Measurements from ENCODE around the gene RBFA.

The RBFA gene

GRCh38 chr18:80033181-80034067 lies 810 bp upstream of the RBFA start:
- DNase-seq = peak; percentile 8

GRCh38 chr18:80034852-80035406 lies 695 bp downstream of the RBFA start:
- no peak for DNase-seq

GRCh38 chr18:80035997-80036396 lies 1.8 kb downstream of the RBFA start:
- DNase-seq = no peak

GRCh38 chr18:80037300-80037699 lies 3.1 kb downstream of the RBFA start:
- DNase-seq = no peak

GRCh38 chr18:80037869-80038630 lies 3.8 kb downstream of the RBFA start:
- no peak for DNase-seq

- no peak for DNase-seq
Measured at GRCh38 chr18:80040515-80040914, 6.3 kb downstream of the RBFA start.

- no peak for DNase-seq
Measured at GRCh38 chr18:80041424-80041823, 7.2 kb downstream of the RBFA start.

- no peak for DNase-seq
Measured at GRCh38 chr18:80042785-80043184, 8.6 kb downstream of the RBFA start.

- no peak for DNase-seq
Measured at GRCh38 chr18:80044072-80044471, 9.8 kb downstream of the RBFA start.

GRCh38 chr18:80046011-80046410 lies 11.8 kb downstream of the RBFA start:
- DNase-seq = no peak

- DNase-seq = no peak
Measured at GRCh38 chr18:80046431-80046830, 12.2 kb downstream of the RBFA start.

GRCh38 chr18:80046961-80047541 lies 12.8 kb downstream of the RBFA start:
- DNase-seq = no peak

GRCh38 chr18:80050797-80051196 lies 16.6 kb downstream of the RBFA start:
- DNase-seq = no peak

GRCh38 chr18:80056095-80056494 lies 21.9 kb downstream of the RBFA start:
- DNase-seq = no peak

GRCh38 chr18:80059945-80060344 lies 25.7 kb downstream of the RBFA start:
- no peak for DNase-seq

- DNase-seq = no peak
Measured at GRCh38 chr18:80065705-80066104, 31.5 kb downstream of the RBFA start.

- no peak for DNase-seq
Measured at GRCh38 chr18:80067321-80067720, 33.1 kb downstream of the RBFA start.

- DNase-seq = no peak
Measured at GRCh38 chr18:80067897-80068296, 33.7 kb downstream of the RBFA start.

- no peak for DNase-seq
Measured at GRCh38 chr18:80068571-80069272, 34.5 kb downstream of the RBFA start.

- no peak for DNase-seq
Measured at GRCh38 chr18:80070825-80071224, 36.6 kb downstream of the RBFA start.

GRCh38 chr18:80074183-80074582 lies 39.9 kb downstream of the RBFA start:
- DNase-seq = no peak

- DNase-seq = no peak
Measured at GRCh38 chr18:80074697-80075096, 40.5 kb downstream of the RBFA start.

GRCh38 chr18:80075940-80076339 lies 41.7 kb downstream of the RBFA start:
- DNase-seq = no peak
